GM18511 (cell line): ENCODE results near the gene LILRA2.
"Not testable (repeated sequence)": the region's sequence is repeated elsewhere in the genome, so short reads cannot be mapped to it uniquely, and the experiment has no call there.

Experiments
- ATAC-seq: cut with Tn5 transposase; IDR thresholded peaks from one replicate; pipeline ENCODE4 v1.9.1; 2021; ENCODE audit warnings: mild to moderate bottlenecking, moderate library complexity; ENCODE audit not compliant: unreplicated experiment

Gene LILRA2

GRCh38 chr19:54570316-54570715, 3.3 kb upstream of the LILRA2 start:
- no peak for ATAC-seq

GRCh38 chr19:54571715-54572615, 1.6 kb upstream of the LILRA2 start:
- not testable (repeated sequence) for ATAC-seq

DNA sequence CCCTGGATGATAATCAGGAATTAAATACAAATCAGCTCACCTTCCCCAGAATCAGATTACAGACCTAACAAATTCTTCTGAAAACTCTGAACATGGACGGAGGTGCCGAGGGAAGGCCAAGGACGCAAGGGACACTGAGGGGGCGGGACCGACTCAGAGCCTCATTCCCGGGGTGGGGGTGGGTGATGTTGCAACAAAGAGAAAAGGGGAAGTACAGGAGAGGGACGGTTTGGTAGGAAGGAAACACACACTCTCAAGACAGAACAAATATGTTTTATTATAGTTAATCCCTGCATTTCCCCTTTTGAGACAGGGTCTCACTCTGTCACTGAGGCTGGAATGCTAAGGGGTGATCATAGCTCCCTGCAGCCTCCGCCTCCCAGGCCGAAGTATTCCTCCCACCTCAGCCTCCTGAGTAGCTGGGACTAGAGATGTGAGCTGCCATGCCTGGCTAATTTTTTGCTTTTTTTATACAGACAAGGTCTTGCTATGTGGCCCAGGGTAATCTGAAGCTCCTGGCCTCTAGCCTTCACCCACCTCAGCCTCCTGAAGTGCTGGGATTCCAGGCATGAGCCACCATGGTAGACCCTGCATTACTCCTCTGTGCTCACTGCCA, 786 bp upstream of the LILRA2 start:
- ATAC-seq: peak; percentile 8

GRCh38 chr19:54574051-54574450, 461 bp downstream of the LILRA2 start:
- no peak for ATAC-seq

DNA sequence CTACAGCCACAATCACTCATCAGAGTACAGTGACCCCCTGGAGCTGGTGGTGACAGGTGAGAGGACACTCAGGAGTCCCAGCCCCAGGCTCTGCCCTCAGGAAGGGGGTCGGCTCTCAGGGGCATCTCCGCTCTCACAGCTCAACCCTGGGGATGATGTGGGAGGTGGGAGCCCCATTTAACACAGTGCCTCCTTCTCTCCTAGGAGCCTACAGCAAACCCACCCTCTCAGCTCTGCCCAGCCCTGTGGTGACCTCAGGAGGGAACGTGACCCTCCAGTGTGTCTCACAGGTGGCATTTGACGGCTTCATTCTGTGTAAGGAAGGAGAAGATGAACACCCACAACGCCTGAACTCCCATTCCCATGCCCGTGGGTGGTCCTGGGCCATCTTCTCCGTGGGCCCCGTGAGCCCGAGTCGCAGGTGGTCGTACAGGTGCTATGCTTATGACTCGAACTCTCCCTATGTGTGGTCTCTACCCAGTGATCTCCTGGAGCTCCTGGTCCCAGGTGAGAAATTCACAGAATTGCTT, 1.0 kb downstream of the LILRA2 start:
- no peak for ATAC-seq

- ATAC-seq: not testable (repeated sequence)
Measured at GRCh38 chr19:54575205-54575604, 1.6 kb downstream of the LILRA2 start.

- no peak for ATAC-seq
Measured at GRCh38 chr19:54576411-54576976, 2.9 kb downstream of the LILRA2 start.

- no peak for ATAC-seq
Measured at GRCh38 chr19:54577334-54577733, 3.7 kb downstream of the LILRA2 start.

- ATAC-seq: not testable (repeated sequence)
Measured at GRCh38 chr19:54578268-54578667, 4.7 kb downstream of the LILRA2 start.

DNA sequence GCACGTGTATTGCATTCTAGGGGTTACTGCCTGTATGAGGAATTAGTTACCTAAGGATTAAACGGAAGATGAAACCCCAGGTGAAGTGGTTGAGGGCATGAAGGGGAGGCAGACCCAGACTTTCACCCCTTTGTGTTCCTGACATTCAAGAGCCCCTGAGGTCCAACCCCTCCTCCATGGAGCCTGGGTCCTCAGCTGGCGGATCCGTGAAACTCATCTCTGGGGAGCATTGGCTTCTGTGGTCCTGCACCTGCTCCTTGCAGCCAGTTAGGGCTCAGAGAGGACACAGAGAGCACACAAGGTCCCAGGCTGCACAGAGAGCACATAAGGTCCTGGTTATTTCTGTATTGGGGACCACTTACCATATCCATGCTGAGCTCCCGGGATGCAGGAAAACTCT, 12.8 kb downstream of the LILRA2 start:
- no peak for ATAC-seq

- no peak for ATAC-seq
Measured at GRCh38 chr19:54587026-54587425, 13.4 kb downstream of the LILRA2 start.

DNA sequence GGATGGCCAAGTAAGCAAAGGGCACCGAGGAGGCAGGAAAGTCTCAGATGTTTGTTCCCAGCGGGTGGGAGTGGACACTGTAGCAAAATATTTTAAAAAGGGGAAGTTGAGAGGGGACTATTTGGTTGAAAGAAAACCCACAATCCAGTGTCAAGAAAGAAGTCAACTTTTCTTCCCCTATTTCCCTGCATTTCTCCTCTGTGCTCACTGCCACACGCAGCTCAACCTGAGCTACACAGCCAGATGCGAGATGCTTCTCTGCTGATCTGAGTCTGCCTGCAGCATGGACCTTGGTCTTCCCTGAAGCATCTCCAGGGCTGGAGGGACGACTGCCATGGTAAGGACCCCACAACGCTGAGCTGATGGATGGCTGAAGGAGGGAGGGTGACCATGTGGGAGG, 19.9 kb downstream of the LILRA2 start, which contains the start of gene LILRA1:
TSS of gene LILRA1 (plus strand) at position 188 of the 400 bp plus-strand sequence. CDS start 613 bp downstream, outside the sequence.
- ATAC-seq: not testable (repeated sequence)

DNA sequence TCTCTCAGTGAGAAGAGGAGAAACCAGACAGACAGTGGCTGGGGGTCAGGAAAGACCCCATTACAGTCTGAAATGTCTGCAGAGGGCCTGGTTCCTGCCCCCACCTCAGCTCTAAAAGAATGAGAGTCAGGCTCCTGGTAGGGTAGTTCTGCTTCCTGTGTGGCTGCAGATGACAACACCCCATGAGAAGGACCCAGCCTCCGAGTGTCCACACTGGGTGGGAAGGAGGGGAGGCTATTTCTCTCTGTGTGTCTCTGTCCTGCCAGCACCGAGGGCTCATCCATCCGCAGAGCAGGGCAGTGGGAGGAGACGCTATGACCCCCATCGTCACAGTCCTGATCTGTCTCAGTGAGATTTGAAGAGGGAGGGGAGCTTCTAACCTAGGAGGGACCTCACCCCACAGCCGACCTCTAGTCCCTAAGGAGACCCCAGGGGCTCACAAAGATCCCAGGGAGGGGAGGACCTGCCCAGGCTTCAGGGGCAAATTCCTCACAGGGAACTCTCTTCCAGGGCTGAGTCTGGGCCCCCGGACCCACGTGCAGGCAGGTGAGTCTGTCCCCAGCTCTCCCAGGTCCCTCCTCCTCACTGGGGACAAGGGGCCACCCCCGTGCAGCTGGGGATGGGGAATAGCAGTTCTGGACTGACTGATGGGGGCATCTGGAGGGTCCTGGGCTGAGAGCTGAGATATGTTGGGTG, 20.5 kb downstream of the LILRA2 start:
- ATAC-seq: not testable (repeated sequence)

GRCh38 chr19:54594737-54595136, 21.1 kb downstream of the LILRA2 start:
- ATAC-seq: no peak

GRCh38 chr19:54595680-54596436, 22.3 kb downstream of the LILRA2 start:
- ATAC-seq: not testable (repeated sequence)

GRCh38 chr19:54600212-54600611, 26.6 kb downstream of the LILRA2 start:
- ATAC-seq: no peak

DNA sequence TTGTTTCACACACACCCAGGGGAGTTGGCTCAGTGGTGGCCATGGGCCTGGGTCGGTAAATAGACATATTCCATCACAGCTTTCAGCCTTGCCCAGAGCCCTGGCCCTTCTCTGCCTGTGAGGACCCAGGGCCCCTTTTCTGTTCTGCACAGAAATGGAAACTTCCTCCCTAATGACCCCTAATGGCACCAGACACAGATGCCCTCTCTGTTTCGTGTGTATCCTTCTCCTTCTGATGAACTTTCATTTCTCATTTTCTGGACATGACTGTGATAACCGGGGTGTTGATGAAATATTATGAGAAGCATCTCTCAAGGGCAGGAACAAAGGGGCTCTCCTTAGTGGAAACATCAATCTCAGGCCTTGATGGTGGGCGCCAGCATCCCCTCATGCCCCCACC, 32.6 kb downstream of the LILRA2 start:
- peak; percentile 57 for ATAC-seq

GRCh38 chr19:54606891-54607784, 33.5 kb downstream of the LILRA2 start:
- peak; percentile 66 for ATAC-seq

DNA sequence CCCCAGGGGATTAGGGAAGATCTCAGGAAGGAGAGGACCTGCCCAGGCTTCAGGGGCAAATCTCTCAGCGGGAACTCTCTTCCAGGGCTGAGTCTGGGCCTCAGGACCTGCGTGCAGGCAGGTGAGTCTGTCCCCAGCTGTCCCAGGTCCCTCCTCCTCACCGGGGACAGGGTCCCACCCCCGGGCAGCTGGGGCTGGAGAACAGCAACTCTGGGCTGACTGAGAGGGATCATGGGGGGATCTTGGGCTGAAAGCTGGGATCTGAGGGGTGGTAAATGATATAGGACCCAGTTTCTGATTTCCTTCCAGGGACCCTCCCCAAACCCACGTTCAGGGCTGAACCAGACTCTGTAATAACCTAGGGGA, 34.2 kb downstream of the LILRA2 start:
- ATAC-seq: no peak
